SU-DHL-6 (cell line): ENCODE measurements around the gene GPHN.

Experiments used
- EZH2phosphoT487 ChIP-seq: fragments of 200-600 bp; sonication (generic), shearing (Covaris generic); conservative IDR thresholded peaks from 2 replicates; pipeline ENCODE4 v1.6.1; 2018; ENCODE audit warnings: mild to moderate bottlenecking, antibody characterized with exemption, low read length, moderate library complexity, mixed read lengths
- TF ChIP-seq, protein P1 (sequence below): fragments of 200-600 bp; sonication (generic); IDR thresholded peaks from one replicate; pipeline ENCODE4 v1.5.1; 2017; ENCODE audit warnings: antibody characterized with exemption, mild to moderate bottlenecking, low read length, moderate library complexity; ENCODE audit not compliant: insufficient read depth, poor library complexity, severe bottlenecking

DNA sequence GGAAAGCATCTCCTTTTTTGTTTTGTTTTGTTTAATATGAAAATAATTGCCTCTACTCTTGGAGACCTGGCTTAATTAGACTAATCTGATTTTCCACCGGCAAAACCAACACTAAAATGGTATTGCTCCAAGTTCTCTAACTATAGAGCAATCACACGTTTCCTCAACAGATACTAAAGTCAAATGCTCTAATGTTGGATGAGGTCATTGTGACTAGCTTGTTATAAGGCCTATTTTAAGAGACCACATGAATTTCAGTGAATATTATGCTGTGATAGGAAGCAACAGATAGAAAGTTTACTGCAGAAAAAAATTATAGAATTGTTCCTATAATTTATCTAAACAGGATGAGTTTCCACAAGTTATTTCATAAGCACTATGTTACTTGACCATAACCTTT is 25.1 kb upstream of the GPHN start:
- TF ChIP-seq, protein P1, sequence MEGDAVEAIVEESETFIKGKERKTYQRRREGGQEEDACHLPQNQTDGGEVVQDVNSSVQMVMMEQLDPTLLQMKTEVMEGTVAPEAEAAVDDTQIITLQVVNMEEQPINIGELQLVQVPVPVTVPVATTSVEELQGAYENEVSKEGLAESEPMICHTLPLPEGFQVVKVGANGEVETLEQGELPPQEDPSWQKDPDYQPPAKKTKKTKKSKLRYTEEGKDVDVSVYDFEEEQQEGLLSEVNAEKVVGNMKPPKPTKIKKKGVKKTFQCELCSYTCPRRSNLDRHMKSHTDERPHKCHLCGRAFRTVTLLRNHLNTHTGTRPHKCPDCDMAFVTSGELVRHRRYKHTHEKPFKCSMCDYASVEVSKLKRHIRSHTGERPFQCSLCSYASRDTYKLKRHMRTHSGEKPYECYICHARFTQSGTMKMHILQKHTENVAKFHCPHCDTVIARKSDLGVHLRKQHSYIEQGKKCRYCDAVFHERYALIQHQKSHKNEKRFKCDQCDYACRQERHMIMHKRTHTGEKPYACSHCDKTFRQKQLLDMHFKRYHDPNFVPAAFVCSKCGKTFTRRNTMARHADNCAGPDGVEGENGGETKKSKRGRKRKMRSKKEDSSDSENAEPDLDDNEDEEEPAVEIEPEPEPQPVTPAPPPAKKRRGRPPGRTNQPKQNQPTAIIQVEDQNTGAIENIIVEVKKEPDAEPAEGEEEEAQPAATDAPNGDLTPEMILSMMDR = no peak
- no peak for TF ChIP-seq EZH2phosphoT487
